Measurements from ENCODE around the gene TSPEAR. TPM values are rescaled to one million over a fixed set of nuclear protein-coding genes. Genes with fewer than 3 reads are reported as not detected.

Gene TSPEAR
- total RNA-seq, 1 experiment from 2014 or later: 2.1 TPM

DNA sequence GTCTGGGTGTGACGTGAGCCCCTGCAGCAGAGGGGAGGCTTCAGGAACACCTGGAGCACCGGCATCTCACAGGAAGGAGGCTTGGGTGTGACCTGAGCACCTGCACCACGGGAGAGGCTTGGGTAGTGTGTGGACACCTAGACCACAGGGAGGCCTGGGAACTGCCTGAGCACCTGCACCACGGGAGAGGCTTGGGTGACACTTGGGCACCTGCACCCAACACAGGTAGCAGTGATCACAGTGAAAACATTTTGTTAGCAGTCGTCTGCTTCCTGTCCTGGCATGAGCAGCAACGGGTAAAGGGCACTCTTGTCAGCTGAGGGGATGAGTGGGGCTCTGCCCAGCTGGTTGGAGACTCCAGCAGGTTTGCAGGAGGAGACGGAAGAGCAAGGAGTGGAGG is 233.7 kb downstream of the TSPEAR start:
- ATAC-seq (no peak), DNase-seq (ENCODE audit: low spot score) (no peak)
- peaks cover 7% of the 10 kb centered on the region for H3K9me3 Mint-ChIP-seq
- H3K27ac Mint-ChIP-seq: no peak overlapping the region
- no peaks in the 10 kb centered on the region; the same call in 1 of the 2 replicates for H3K36me3 Mint-ChIP-seq
- no peaks in the 10 kb centered on the region; the same call in 1 of the 2 replicates for H3K27me3 Mint-ChIP-seq (ENCODE audit: low read depth)
- H3K4me1 Mint-ChIP-seq: 0 out of 2 replicates have a peak, but pooled peaks cover 2% of the 10 kb centered on the region
- TF ChIP-seq, protein P1, sequence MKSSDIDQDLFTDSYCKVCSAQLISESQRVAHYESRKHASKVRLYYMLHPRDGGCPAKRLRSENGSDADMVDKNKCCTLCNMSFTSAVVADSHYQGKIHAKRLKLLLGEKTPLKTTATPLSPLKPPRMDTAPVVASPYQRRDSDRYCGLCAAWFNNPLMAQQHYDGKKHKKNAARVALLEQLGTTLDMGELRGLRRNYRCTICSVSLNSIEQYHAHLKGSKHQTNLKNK (CRISPR knock-in tag; IDR thresholded peaks at IDR 0.05): no peak
- TF ChIP-seq, protein P2, sequence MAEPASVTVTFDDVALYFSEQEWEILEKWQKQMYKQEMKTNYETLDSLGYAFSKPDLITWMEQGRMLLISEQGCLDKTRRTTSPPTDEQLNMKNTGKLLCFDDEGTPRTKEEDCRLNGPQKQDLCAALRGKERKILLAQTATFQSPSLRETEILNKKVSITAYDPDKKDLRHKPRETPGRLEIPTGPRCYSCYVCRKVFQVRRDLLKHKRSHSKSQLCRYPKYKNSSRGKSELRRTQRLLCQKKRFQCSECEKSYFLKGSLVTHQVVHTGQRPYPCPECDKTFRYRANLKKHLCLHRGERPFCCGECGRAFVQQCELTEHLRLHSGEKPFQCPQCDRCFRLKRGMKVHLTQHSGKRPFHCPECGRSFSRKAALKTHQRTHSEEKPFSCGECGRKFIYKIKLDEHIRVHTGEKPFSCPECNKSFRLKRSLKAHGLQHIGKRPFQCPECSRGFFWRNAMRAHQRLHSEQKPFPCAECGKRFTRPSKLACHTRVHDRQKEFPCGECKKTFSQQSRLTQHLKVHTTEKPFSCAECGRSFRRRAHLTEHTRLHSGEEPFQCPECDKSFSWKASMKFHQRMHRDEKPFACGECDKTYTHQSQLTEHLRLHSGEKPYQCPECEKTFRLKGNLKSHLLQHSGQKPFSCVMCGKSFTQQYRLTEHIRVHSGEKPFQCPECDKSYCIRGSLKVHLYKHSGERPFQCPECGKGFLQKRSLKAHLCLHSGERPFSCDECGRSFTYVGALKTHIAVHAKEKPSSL (CRISPR knock-in tag; conservative IDR thresholded peaks at IDR 0.05): no peak
- TF ChIP-seq, protein P3, sequence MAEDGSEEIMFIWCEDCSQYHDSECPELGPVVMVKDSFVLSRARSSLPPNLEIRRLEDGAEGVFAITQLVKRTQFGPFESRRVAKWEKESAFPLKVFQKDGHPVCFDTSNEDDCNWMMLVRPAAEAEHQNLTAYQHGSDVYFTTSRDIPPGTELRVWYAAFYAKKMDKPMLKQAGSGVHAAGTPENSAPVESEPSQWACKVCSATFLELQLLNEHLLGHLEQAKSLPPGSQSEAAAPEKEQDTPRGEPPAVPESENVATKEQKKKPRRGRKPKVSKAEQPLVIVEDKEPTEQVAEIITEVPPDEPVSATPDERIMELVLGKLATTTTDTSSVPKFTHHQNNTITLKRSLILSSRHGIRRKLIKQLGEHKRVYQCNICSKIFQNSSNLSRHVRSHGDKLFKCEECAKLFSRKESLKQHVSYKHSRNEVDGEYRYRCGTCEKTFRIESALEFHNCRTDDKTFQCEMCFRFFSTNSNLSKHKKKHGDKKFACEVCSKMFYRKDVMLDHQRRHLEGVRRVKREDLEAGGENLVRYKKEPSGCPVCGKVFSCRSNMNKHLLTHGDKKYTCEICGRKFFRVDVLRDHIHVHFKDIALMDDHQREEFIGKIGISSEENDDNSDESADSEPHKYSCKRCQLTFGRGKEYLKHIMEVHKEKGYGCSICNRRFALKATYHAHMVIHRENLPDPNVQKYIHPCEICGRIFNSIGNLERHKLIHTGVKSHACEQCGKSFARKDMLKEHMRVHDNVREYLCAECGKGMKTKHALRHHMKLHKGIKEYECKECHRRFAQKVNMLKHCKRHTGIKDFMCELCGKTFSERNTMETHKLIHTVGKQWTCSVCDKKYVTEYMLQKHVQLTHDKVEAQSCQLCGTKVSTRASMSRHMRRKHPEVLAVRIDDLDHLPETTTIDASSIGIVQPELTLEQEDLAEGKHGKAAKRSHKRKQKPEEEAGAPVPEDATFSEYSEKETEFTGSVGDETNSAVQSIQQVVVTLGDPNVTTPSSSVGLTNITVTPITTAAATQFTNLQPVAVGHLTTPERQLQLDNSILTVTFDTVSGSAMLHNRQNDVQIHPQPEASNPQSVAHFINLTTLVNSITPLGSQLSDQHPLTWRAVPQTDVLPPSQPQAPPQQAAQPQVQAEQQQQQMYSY (CRISPR knock-in tag; IDR thresholded peaks at IDR 0.05): no peak
- no peak for TF ChIP-seq KAT7 (CRISPR knock-in tag; IDR thresholded peaks at IDR 0.05; ENCODE audit: borderline replicate concordance)
- no peak for TF ChIP-seq SP1 (CRISPR knock-in tag; conservative IDR thresholded peaks at IDR 0.05)
- TF ChIP-seq, protein P4, sequence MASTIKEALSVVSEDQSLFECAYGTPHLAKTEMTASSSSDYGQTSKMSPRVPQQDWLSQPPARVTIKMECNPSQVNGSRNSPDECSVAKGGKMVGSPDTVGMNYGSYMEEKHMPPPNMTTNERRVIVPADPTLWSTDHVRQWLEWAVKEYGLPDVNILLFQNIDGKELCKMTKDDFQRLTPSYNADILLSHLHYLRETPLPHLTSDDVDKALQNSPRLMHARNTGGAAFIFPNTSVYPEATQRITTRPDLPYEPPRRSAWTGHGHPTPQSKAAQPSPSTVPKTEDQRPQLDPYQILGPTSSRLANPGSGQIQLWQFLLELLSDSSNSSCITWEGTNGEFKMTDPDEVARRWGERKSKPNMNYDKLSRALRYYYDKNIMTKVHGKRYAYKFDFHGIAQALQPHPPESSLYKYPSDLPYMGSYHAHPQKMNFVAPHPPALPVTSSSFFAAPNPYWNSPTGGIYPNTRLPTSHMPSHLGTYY (CRISPR knock-in tag; IDR thresholded peaks at IDR 0.05): no peak
- no peak for TF ChIP-seq ZNF219 (CRISPR knock-in tag; IDR thresholded peaks at IDR 0.05; ENCODE audit: borderline replicate concordance)
- TF ChIP-seq CBFB (CRISPR knock-in tag; IDR thresholded peaks at IDR 0.05; ENCODE audit: low read depth): no peak
- TF ChIP-seq FOXJ3 (CRISPR knock-in tag; IDR thresholded peaks at IDR 0.05; ENCODE audit: borderline replicate concordance): no peak
- TF ChIP-seq, protein P5, sequence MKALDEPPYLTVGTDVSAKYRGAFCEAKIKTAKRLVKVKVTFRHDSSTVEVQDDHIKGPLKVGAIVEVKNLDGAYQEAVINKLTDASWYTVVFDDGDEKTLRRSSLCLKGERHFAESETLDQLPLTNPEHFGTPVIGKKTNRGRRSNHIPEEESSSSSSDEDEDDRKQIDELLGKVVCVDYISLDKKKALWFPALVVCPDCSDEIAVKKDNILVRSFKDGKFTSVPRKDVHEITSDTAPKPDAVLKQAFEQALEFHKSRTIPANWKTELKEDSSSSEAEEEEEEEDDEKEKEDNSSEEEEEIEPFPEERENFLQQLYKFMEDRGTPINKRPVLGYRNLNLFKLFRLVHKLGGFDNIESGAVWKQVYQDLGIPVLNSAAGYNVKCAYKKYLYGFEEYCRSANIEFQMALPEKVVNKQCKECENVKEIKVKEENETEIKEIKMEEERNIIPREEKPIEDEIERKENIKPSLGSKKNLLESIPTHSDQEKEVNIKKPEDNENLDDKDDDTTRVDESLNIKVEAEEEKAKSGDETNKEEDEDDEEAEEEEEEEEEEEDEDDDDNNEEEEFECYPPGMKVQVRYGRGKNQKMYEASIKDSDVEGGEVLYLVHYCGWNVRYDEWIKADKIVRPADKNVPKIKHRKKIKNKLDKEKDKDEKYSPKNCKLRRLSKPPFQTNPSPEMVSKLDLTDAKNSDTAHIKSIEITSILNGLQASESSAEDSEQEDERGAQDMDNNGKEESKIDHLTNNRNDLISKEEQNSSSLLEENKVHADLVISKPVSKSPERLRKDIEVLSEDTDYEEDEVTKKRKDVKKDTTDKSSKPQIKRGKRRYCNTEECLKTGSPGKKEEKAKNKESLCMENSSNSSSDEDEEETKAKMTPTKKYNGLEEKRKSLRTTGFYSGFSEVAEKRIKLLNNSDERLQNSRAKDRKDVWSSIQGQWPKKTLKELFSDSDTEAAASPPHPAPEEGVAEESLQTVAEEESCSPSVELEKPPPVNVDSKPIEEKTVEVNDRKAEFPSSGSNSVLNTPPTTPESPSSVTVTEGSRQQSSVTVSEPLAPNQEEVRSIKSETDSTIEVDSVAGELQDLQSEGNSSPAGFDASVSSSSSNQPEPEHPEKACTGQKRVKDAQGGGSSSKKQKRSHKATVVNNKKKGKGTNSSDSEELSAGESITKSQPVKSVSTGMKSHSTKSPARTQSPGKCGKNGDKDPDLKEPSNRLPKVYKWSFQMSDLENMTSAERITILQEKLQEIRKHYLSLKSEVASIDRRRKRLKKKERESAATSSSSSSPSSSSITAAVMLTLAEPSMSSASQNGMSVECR (CRISPR knock-in tag; IDR thresholded peaks at IDR 0.05; ENCODE audit: borderline replicate concordance): no peak
- TF ChIP-seq, protein P6, sequence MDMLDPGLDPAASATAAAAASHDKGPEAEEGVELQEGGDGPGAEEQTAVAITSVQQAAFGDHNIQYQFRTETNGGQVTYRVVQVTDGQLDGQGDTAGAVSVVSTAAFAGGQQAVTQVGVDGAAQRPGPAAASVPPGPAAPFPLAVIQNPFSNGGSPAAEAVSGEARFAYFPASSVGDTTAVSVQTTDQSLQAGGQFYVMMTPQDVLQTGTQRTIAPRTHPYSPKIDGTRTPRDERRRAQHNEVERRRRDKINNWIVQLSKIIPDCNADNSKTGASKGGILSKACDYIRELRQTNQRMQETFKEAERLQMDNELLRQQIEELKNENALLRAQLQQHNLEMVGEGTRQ (CRISPR knock-in tag; IDR thresholded peaks at IDR 0.05): no peak
- H3K4me3 Mint-ChIP-seq: no peak overlapping the region
- CTCF ChIA-PET: interaction anchor here (1.9 kb wide), 1 partner anchor 33 kb away, joined by 6 read pairs; no protein-coding TSS in a partner anchor
- POLR2A ChIA-PET: no interaction called here
